Thyroid gland (tissue), 4 donors: Measurements from ENCODE around the gene VSTM2B. TPM values are rescaled to one million over a fixed set of nuclear protein-coding genes. Genes with fewer than 3 reads are reported as not detected.

Experiments
- DNase-seq, 2 donors: peaks; one replicate each; pipeline ENCODE4 v3.0.0-alpha.2; 2019
- H3K27ac ChIP-seq, 3 donors: fragments of 200-600 bp; sonication (generic); 1 replicate in 2 of 3; 2 replicates in 1 of 3; pipeline ENCODE4 v1.5.1; 2016 to 2019; ENCODE audit warnings: mild to moderate bottlenecking in 1 of 3, moderate library complexity in 1 of 3
- H3K27me3 ChIP-seq: fragments of 200-600 bp; sonication (generic); one replicate; pipeline ENCODE4 v1.5.1; 2019
- H3K36me3 ChIP-seq, 2 donors: fragments of 200-600 bp; sonication (generic); one replicate each; pipeline ENCODE4 v1.5.1; 2016 to 2019
- H3K4me1 ChIP-seq, 2 donors: fragments of 200-600 bp; sonication (generic); one replicate each; pipeline ENCODE4 v1.5.1; 2017 to 2019
- H3K4me3 ChIP-seq, 3 donors: fragments of 200-600 bp; sonication (generic); replicated peaks in 1 of 3; 1 replicate in 2 of 3; 2 replicates in 1 of 3; pipeline ENCODE4 v1.5.1; 2016; ENCODE audit warnings: mild to moderate bottlenecking in 1 of 3
- H3K9me3 ChIP-seq: fragments of 200-600 bp; sonication (generic); one replicate; pipeline ENCODE4 v1.5.1; 2017
- CTCF ChIP-seq, 6 experiments: fragments of 200-600 bp in 3 of 6; fragments of 450-650 bp in 3 of 6; sonication (generic) in 3 of 6; IDR thresholded peaks; one replicate each; pipeline ENCODE4 v1.5.1; 2016 to 2019; ENCODE audit warnings: antibody characterized with exemption in 6 of 6, mild to moderate bottlenecking in 2 of 6, inconsistent platforms in 1 of 6, moderate library complexity in 1 of 6
- POLR2A ChIP-seq, 2 donors: fragments of 450-650 bp; IDR thresholded peaks; one replicate each; pipeline ENCODE4 v1.6.1; 2017; ENCODE audit warnings: antibody characterized with exemption in 2 of 2, mild to moderate bottlenecking in 2 of 2, moderate library complexity in 1 of 2
- WGBS, 2 donors: methylation state at CpG; one replicate each; pipeline ENCODE4 v1.1.5; 2017; 5-methylcytosine and 5-hydroxymethylcytosine counted together
- intact Hi-C: fragments of 100-400 bp; cut with DNase I; formaldehyde crosslinking; loops from one replicate; pipeline ENCODE4 v1.15.1; 2023
- total RNA-seq, 4 donors: library from RNA; depleted of rRNA; stranded (reverse); fragments of >200 nt; gene quantifications; one replicate each; pipeline ENCODE4 v1.2.3, GENCODE V29; 2016

The VSTM2B gene
- total RNA-seq, 4 donors from 2014 or later: not detected

- intact Hi-C loops: no loop called here
Observed at GRCh38 chr19:29523568-29523967, 2.2 kb upstream of the VSTM2B start.

GRCh38 chr19:29524201-29524911, 1.4 kb upstream of the VSTM2B start:
- intact Hi-C loops: no loop called here
- Histone ChIP-seq H3K4me1 (peaks cover 5 to 27% of the 10 kb centered on the region in 2 donors), H3K36me3 (no peaks in the 10 kb centered on the region), H3K27me3 (peaks cover 23% of the 10 kb centered on the region), H3K27ac (no peak overlapping the region), H3K9me3 (no peaks in the 10 kb centered on the region), H3K4me3 (no peak overlapping the region)
- WGBS, 2 donors: 3 to 7% methylated on average over 8 to 10 of the region's 14 CpGs
- no peak for DNase-seq
- TF ChIP-seq POLR2A (IDR thresholded peaks at IDR 0.05) (no peak), CTCF (IDR thresholded peaks at IDR 0.05) (no peak)

More at GRCh38 chr19:29523568-29523967, 2.2 kb upstream of the VSTM2B start:
- H3K4me1 ChIP-seq: peaks cover 3 to 24% of the 10 kb centered on the region in 2 donors
- no peak overlapping the region for H3K27ac ChIP-seq
- 85 to 87% methylated on average over 2 of the region's 2 CpGs for WGBS, 2 donors
- H3K36me3 ChIP-seq: no peaks in the 10 kb centered on the region
- H3K9me3 ChIP-seq: no peaks in the 10 kb centered on the region
- H3K27me3 ChIP-seq: peaks cover 20% of the 10 kb centered on the region
- TF ChIP-seq CTCF (IDR thresholded peaks at IDR 0.05) (no peak), POLR2A (IDR thresholded peaks at IDR 0.05) (no peak)
- DNase-seq: no peak
- no peak overlapping the region for H3K4me3 ChIP-seq

GRCh38 chr19:29524912-29525831, 622 bp upstream of the VSTM2B start:
- H3K4me1 ChIP-seq: peaks cover 5 to 27% of the 10 kb centered on the region in 2 donors
- H3K27me3 ChIP-seq: peaks cover 23% of the 10 kb centered on the region
- H3K36me3 ChIP-seq: no peaks in the 10 kb centered on the region
- intact Hi-C loops: no loop called here
- no peak overlapping the region for H3K27ac ChIP-seq
- no peaks in the 10 kb centered on the region for H3K9me3 ChIP-seq
- H3K4me3 ChIP-seq: no peak overlapping the region
- no peak for DNase-seq
- WGBS, 2 donors: 0 to 5% methylated on average over 11 to 13 of the region's 80 CpGs
- TF ChIP-seq CTCF (IDR thresholded peaks at IDR 0.05) (no peak), POLR2A (IDR thresholded peaks at IDR 0.05) (no peak)

GRCh38 chr19:29526730-29527499, 1.1 kb downstream of the VSTM2B start:
- no peak for DNase-seq
- Histone ChIP-seq H3K4me1 (peaks cover 5 to 27% of the 10 kb centered on the region in 2 donors), H3K27ac (no peak overlapping the region), H3K9me3 (no peaks in the 10 kb centered on the region), H3K4me3 (no peak overlapping the region), H3K36me3 (no peaks in the 10 kb centered on the region), H3K27me3 (peaks cover 23% of the 10 kb centered on the region)
- WGBS, 2 donors: 2 to 7% methylated on average over 5 to 31 of the region's 79 CpGs
- TF ChIP-seq CTCF (IDR thresholded peaks at IDR 0.05): no peak
- no peak for TF ChIP-seq POLR2A (IDR thresholded peaks at IDR 0.05)
- intact Hi-C loops: no loop called here
